Progenitor cell of endocrine pancreas (in vitro differentiated cells): ENCODE results near the gene PCBP3. TPM values are rescaled to one million over a fixed set of nuclear protein-coding genes. Genes with fewer than 3 reads are reported as not detected.
A peak's percentile ranks its signal among the peaks of the same experiment; 100 is the strongest.

ENCODE experiments used
- DNase-seq: peaks from one replicate; pipeline ENCODE4 v3.0.0; 2021; ENCODE audit warnings: low spot score; ENCODE audit not compliant: unreplicated experiment
- H3K27ac Mint-ChIP-seq: 2 replicates; pipeline ENCODE4 v1.8.0; 2021; ENCODE audit warnings: mild to moderate bottlenecking, moderate library complexity, mixed read lengths
- H3K27me3 Mint-ChIP-seq: 2 replicates; pipeline ENCODE4 v1.8.0; 2021; ENCODE audit warnings: mixed read lengths
- H3K36me3 Mint-ChIP-seq: 2 replicates; pipeline ENCODE4 v1.8.0; 2022; ENCODE audit warnings: mixed read lengths; ENCODE audit not compliant: insufficient read depth
- H3K4me1 Mint-ChIP-seq: 2 replicates; pipeline ENCODE4 v1.8.0; 2021; ENCODE audit warnings: low read depth, mixed read lengths
- H3K4me3 Mint-ChIP-seq: 2 replicates; pipeline ENCODE4 v1.8.0; 2021; ENCODE audit warnings: low read depth, mild to moderate bottlenecking, moderate library complexity, mixed read lengths
- H3K9me3 Mint-ChIP-seq: 2 replicates; pipeline ENCODE4 v1.8.0; 2021; ENCODE audit warnings: low read depth, mixed read lengths
- CTCF ChIP-seq: fragments of 200-600 bp; sonication (generic); IDR thresholded peaks from one replicate; pipeline ENCODE4 v1.5.0; 2021; ENCODE audit warnings: antibody characterized with exemption, mild to moderate bottlenecking; ENCODE audit not compliant: unreplicated experiment
- total RNA-seq: library from RNA; stranded (reverse); gene quantifications from 2 replicates; pipeline ENCODE4 v1.2.1, GENCODE V29; 2021

Gene PCBP3
- total RNA-seq, 1 donor from 2014 or later: 3.7 TPM

DNA sequence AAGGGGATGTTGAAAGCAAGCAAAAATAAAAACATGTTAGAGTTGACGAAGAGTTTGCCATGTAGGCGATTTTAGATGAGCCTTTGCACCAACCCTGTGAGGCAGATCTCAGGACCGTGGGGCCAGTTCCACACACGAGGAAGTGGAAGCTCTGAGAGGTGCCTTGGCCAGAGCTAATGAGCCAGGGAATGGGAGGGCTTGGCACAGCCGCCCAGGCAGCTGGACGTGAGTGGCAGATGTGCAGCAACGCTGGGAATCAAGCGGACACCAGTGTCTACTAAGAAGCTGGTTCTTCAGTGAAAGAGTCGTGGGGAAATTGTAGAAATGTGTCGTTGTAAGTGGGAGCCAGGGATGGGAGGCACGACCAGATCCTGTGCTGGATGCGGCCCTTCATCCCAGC is 279.1 kb downstream of the PCBP3 start:
- Mint-ChIP-seq H3K9me3 (no peaks in the 10 kb centered on the region), H3K36me3 (no peaks in the 10 kb centered on the region), H3K4me1 (peaks cover 4% of the 10 kb centered on the region), H3K4me3 (no peak overlapping the region), H3K27ac (no peak overlapping the region), H3K27me3 (peaks cover 9% of the 10 kb centered on the region)
- no peak for TF ChIP-seq CTCF
- DNase-seq: no peak

- H3K27me3 Mint-ChIP-seq: peaks cover 9% of the 10 kb centered on the region
- no peak overlapping the region for H3K4me3 Mint-ChIP-seq
- H3K27ac Mint-ChIP-seq: no peak overlapping the region
- no peaks in the 10 kb centered on the region for H3K36me3 Mint-ChIP-seq
- peak; percentile 62 for DNase-seq
- peaks cover 4% of the 10 kb centered on the region for H3K4me1 Mint-ChIP-seq
- TF ChIP-seq CTCF: peak; percentile 81
- no peaks in the 10 kb centered on the region for H3K9me3 Mint-ChIP-seq
Measured at GRCh38 chr21:45923146-45923545, 279.6 kb downstream of the PCBP3 start.

DNA sequence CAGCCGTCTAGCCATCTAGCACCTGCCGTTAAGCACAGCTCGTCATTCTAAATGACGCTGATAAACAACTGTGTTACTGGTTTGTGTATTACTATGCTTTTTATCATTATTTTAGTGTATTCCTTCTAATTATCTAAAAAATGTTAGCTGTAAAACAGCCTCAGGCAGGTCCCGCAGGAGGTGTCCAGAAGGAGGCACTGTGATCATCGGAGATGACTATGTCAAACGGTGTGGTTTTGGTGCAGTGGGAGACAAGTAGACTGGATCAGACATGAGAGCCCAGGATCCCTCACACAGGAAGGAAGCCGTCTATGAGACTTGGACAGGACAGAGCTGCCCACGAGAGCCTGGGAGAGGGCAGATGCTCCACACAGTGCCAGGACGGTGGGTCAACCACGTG is 282.8 kb downstream of the PCBP3 start:
- Mint-ChIP-seq H3K9me3 (no peaks in the 10 kb centered on the region), H3K4me3 (no peak overlapping the region)
- TF ChIP-seq CTCF: peak; percentile 35

DNA sequence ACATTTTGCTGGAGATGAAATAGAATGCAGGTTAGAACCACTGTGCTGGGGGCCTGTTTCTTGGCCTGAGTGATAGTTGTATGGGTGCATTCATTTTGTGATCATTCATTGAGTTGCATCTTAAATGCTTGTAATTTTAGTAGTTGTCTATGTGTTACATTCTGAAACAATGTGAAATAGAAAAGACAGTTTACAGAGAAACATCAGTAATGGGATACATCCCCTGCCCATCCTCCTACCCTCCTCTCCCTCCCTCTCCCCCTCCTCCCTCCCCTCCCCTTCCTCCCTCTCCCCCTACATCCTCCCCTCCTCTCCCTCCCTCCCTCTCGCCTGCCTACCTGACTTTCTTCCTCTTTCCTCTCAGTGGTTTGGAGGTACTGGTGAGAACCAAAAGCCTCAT is 283.5 kb downstream of the PCBP3 start:
- DNase-seq: no peak
- Mint-ChIP-seq H3K4me3 (no peak overlapping the region), H3K27ac (no peak overlapping the region), H3K9me3 (no peaks in the 10 kb centered on the region), H3K4me1 (no peaks in the 10 kb centered on the region), H3K36me3 (no peaks in the 10 kb centered on the region), H3K27me3 (peaks cover 9% of the 10 kb centered on the region)
- TF ChIP-seq CTCF: no peak

More for the DNA sequence above, 282.8 kb downstream of the PCBP3 start:
- H3K4me1 Mint-ChIP-seq: no peaks in the 10 kb centered on the region
- no peak for DNase-seq
- H3K27me3 Mint-ChIP-seq: peaks cover 9% of the 10 kb centered on the region
- no peak overlapping the region for H3K27ac Mint-ChIP-seq
- no peaks in the 10 kb centered on the region for H3K36me3 Mint-ChIP-seq

DNA sequence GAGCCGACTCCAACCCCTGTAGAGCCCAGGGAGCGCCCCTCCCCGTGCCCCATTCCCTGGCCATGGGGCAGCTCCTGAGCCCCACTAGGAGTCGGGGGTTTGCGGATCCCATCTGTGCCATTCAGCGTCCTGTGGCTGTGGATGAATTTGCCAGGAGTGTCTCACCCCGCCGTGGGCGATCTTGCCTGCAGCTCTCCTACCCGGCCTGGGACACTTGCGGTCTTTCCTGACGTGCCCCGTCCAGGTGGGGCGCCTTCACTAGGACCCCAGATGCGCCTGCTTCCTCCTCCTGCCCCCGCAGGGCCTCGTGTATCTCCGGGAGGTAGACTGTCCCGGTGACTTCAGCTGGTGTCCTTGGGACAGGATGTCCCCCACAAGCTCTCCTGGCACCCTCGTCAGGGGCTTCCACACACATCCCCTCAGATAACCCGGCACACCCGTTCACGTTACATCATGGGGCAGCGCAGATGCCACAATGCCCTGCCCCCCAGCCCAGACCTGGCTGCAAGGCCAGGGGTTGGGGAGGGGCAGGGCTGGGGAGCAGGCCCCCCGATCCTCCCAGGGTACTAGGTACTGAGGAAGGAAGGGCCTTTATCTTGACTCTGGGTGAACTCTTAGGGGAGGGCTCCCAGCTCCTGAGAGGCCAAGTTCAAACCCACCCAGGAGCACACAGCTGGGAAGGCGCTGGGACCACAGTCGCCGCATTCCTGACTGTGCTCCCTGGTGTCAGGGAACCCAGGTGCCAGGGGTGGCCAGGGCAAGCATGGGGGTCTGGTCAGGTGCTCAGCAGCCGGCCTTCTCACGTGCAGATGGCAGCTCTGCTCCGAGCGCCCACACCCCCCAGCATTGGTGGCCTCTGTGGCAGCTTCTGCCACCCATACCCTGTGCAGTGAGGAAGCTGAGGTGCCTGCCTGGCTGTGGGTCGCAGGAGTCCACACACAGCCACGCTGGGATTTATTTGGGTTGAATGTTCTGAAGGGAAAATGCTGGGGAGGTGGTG is 284.6 kb downstream of the PCBP3 start:
- peaks cover 11% of the 10 kb centered on the region for H3K27me3 Mint-ChIP-seq
- H3K27ac Mint-ChIP-seq: no peak overlapping the region

More for the DNA sequence above, 284.6 kb downstream of the PCBP3 start:
- Mint-ChIP-seq H3K4me1 (no peaks in the 10 kb centered on the region), H3K36me3 (no peaks in the 10 kb centered on the region), H3K4me3 (no peak overlapping the region), H3K9me3 (no peaks in the 10 kb centered on the region)
- DNase-seq: no peak
- no peak for TF ChIP-seq CTCF
